Endometrial microvascular endothelial cells (primary cell): Measurements from ENCODE around the gene MAPK6. TPM values are rescaled to one million over a fixed set of nuclear protein-coding genes. Genes with fewer than 3 reads are reported as not detected.

ENCODE experiments used
- in situ Hi-C: cut with HindIII; loops from 2 replicates; pipeline ENCODE4 v1.10.0; 2017; ENCODE audit warnings: low sequenced_read_pairs, low pct_unique_long_range_greater_than_20kb; ENCODE audit errors: inconsistent ontology term
- total RNA-seq: library from RNA; depleted of rRNA; stranded (reverse); fragments of >200 nt; gene quantifications from one replicate; pipeline ENCODE4 v1.2.3, GENCODE V29; 2015; ENCODE audit errors: inconsistent ontology term

Gene MAPK6
- total RNA-seq, 1 donor from 2014 or later: 51.9 TPM

DNA sequence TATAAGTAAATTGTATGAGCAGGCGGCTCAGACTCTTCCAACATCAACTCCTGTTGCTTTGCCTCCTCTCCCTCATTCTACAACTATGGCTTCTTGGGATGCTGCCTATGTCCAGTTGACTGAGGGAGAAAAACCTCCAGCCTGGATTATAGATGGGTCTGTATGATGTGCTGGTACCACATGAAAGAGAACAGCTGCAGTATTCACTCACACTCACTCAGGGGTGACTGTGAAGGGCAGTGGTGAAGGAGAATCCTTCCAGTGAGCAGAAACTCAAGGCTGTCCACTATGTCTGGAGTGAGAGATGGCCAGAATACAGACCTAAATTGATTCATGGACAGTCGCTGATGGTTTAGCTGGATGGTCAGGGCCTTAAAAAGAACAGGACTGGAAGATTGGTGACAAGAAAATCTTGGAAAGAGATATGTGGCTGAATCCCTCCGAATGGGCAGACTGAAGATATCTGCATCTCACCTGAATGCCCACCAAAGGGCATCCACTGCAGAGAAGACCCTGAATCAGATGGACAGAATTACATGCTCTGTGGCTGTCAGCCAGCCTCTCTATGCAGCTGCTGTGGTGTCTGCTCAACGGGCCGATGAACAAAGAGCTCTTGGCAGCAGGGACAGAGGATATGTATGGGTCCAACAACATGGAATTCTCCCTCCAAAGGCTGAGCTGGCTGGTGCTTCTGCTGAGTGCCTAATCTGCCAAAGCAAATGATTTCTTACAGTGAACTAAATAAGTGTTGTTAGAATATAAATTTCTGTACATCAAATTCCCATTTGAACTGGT lies 95.4 kb downstream of the MAPK6 start:
- in situ Hi-C loops: no loop called here

DNA sequence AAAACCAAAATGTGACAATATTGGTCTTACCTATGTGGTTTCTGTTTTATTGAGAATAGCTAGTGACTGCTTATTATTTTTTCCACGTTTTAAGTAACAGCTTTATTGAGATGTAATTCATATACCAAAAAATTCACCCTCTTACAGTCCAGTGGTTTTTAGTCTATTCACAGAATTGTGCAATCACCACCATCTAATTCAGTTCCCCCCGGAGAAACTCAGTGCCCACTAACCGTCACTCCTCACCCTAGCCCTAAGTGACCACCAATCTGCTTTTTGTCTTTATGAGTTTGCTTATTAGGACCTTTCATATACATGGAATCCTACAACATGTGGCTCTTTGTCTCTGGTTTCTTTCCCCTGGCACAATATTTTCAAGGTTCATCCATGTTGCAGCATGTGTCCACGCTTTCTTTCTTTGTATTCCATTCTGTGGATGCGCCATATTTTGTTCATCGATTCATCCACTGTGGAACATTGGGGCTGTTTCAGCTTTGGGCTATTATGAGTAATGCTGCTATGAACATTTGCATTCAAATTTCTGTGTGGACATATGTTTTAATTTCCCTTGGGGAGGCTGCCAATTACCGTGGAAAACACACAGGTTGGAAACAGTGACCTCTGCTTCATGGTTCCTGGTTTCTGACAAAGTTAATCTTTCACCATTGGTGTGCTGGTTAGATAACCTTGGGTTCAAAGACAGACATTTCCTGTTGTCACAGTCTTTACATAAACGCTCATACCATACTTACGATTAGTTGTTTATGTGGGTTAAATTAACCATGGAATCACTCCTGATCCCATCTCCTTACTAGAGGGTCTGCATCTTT lies 96.8 kb downstream of the MAPK6 start:
- in situ Hi-C loops: no loop called here

Other genes with a start within 250 kb of the MAPK6 start
- gene TMOD3, start 189.6 kb upstream of the MAPK6 start, total RNA-seq: 46.7 TPM
- gene LEO1, start 47.4 kb upstream of the MAPK6 start, total RNA-seq: 24.6 TPM
- gene BCL2L10, start 93.6 kb downstream of the MAPK6 start, total RNA-seq: 2.1 TPM
- gene GNB5, start 172.2 kb downstream of the MAPK6 start, total RNA-seq: 54.4 TPM